ENCODE measurements around the gene OLA1.

The OLA1 gene

GRCh38 chr2:174248187-174248997 lies at the start of gene OLA1:
OLA1 (minus strand) TSS chr2:174248532; CDS start chr2:174246815, 1,717 bp downstream.
- H3K27ac ChIP-seq (ENCODE audit: low read depth, low read length) = peak within 1 kb of the TSS; percentile 53
- TF ChIP-seq EZH2phosphoT487 (IDR thresholded peaks at IDR 0.05; ENCODE audit: borderline replicate concordance, low read length) = no peak
- no peak for TF ChIP-seq CTCF (IDR thresholded peaks at IDR 0.05; ENCODE audit: low read depth, low read length, poor library complexity, severe bottlenecking)
- peak within 1 kb of the TSS; percentile 95 for H3K4me3 ChIP-seq (ENCODE audit: low read length)
- H3F3A ChIP-seq (ENCODE audit: control insufficient read depth, insufficient read depth) = no peaks in the 10 kb centered on the region
- H3K27me3 ChIP-seq (ENCODE audit: control insufficient read depth, low read length) = no peaks in the 10 kb centered on the region
- peak within 1 kb of the TSS; percentile 90 for H3K4me2 ChIP-seq (ENCODE audit: low read length)
- H4K20me1 ChIP-seq (ENCODE audit: control insufficient read depth, insufficient read depth, low read depth, low read length) = peaks cover 4% of the 10 kb centered on the region; the same call in 1 of the 2 replicates
- H3K79me2 ChIP-seq (ENCODE audit: control insufficient read depth, low read length) = peaks cover 48% of the 10 kb centered on the region
- peaks cover 35% of the 10 kb centered on the region for H3K36me3 ChIP-seq (ENCODE audit: control insufficient read depth, low read length)
- peaks cover 27% of the 10 kb centered on the region for H3K4me1 ChIP-seq (ENCODE audit: control insufficient read depth, low read length)
- H3K9me3 ChIP-seq (ENCODE audit: control insufficient read depth, insufficient read depth, low read length) = no peaks in the 10 kb centered on the region
- no peaks in the 10 kb centered on the region for H3K9me2 ChIP-seq (replicated peaks; ENCODE audit: control insufficient read depth, low read length)

GRCh38 chr2:174292908-174293307 lies 44.6 kb upstream of the OLA1 start:
- Histone ChIP-seq H3K4me1 (ENCODE audit: control insufficient read depth, low read length) (no peaks in the 10 kb centered on the region), H3K27me3 (ENCODE audit: control insufficient read depth, low read length) (peaks cover 7% of the 10 kb centered on the region), H3K4me3 (ENCODE audit: low read length) (no peak overlapping the region), H4K20me1 (ENCODE audit: control insufficient read depth, insufficient read depth, low read depth, low read length) (no peaks in the 10 kb centered on the region), H3F3A (ENCODE audit: control insufficient read depth, insufficient read depth) (no peaks in the 10 kb centered on the region), H3K4me2 (ENCODE audit: low read length) (no peak overlapping the region), H3K79me2 (ENCODE audit: control insufficient read depth, low read length) (no peaks in the 10 kb centered on the region), H3K27ac (ENCODE audit: low read depth, low read length) (no peak overlapping the region), H3K9me3 (ENCODE audit: control insufficient read depth, insufficient read depth, low read length) (no peaks in the 10 kb centered on the region; the same call in 1 of the 2 replicates), H3K36me3 (ENCODE audit: control insufficient read depth, low read length) (no peaks in the 10 kb centered on the region), H3K9me2 (replicated peaks; ENCODE audit: control insufficient read depth, low read length) (no peaks in the 10 kb centered on the region)
- no peak for TF ChIP-seq EZH2phosphoT487 (IDR thresholded peaks at IDR 0.05; ENCODE audit: borderline replicate concordance, low read length)
- no peak for TF ChIP-seq CTCF (IDR thresholded peaks at IDR 0.05; ENCODE audit: low read depth, low read length, poor library complexity, severe bottlenecking)

GRCh38 chr2:174286172-174286571 lies 37.8 kb upstream of the OLA1 start:
- Histone ChIP-seq H3K4me3 (ENCODE audit: low read length) (no peak overlapping the region), H3F3A (ENCODE audit: control insufficient read depth, insufficient read depth) (no peaks in the 10 kb centered on the region), H3K4me2 (ENCODE audit: low read length) (no peak overlapping the region), H3K4me1 (ENCODE audit: control insufficient read depth, low read length) (no peaks in the 10 kb centered on the region), H3K79me2 (ENCODE audit: control insufficient read depth, low read length) (no peaks in the 10 kb centered on the region), H3K9me2 (replicated peaks; ENCODE audit: control insufficient read depth, low read length) (no peaks in the 10 kb centered on the region), H3K27ac (ENCODE audit: low read depth, low read length) (no peak overlapping the region), H4K20me1 (ENCODE audit: control insufficient read depth, insufficient read depth, low read depth, low read length) (no peaks in the 10 kb centered on the region), H3K36me3 (ENCODE audit: control insufficient read depth, low read length) (no peaks in the 10 kb centered on the region), H3K27me3 (ENCODE audit: control insufficient read depth, low read length) (peaks cover 10% of the 10 kb centered on the region), H3K9me3 (ENCODE audit: control insufficient read depth, insufficient read depth, low read length) (no peaks in the 10 kb centered on the region)
- TF ChIP-seq CTCF (IDR thresholded peaks at IDR 0.05; ENCODE audit: low read depth, low read length, poor library complexity, severe bottlenecking) (no peak), EZH2phosphoT487 (IDR thresholded peaks at IDR 0.05; ENCODE audit: borderline replicate concordance, low read length) (no peak)
